Upper lobe of left lung (tissue), 6 donors: ENCODE results near the gene SLC1A2. TPM values are rescaled to one million over a fixed set of nuclear protein-coding genes. Genes with fewer than 3 reads are reported as not detected.

Source experiments
- ATAC-seq, 2 donors: fragments of 200-7000 bp; cut with Tn5 transposase; one replicate each; pipeline ENCODE4 v1.9.1; 2022; ENCODE audit warnings: mild to moderate bottlenecking in 2 of 2, moderate library complexity in 2 of 2; ENCODE audit not compliant: low FRiP score in 2 of 2
- DNase-seq, 2 donors: peaks; one replicate each; pipeline ENCODE4 v3.0.0-alpha.2; 2019 to 2020
- H3K27ac ChIP-seq, 4 donors: fragments of 200-600 bp; sonication (generic); one replicate each; pipeline ENCODE4 v1.5.1; 2016 to 2019
- H3K27me3 ChIP-seq, 4 donors: fragments of 200-600 bp; sonication (generic); one replicate each; pipeline ENCODE4 v1.5.1; 2017 to 2019
- H3K36me3 ChIP-seq, 4 donors: fragments of 200-600 bp; sonication (generic); one replicate each; pipeline ENCODE4 v1.5.1; 2016 to 2019
- H3K4me1 ChIP-seq, 4 donors: fragments of 200-600 bp; sonication (generic); one replicate each; pipeline ENCODE4 v1.5.1; 2018 to 2019
- H3K4me3 ChIP-seq, 4 donors: fragments of 200-600 bp; sonication (generic); one replicate each; pipeline ENCODE4 v1.5.1; 2017 to 2019; ENCODE audit warnings: mild to moderate bottlenecking in 2 of 4, moderate library complexity in 1 of 4
- H3K9me3 ChIP-seq, 4 donors: fragments of 200-600 bp; sonication (generic); one replicate each; pipeline ENCODE4 v1.5.1; 2018 to 2019
- CTCF ChIP-seq, 6 experiments: fragments of 450-650 bp in 4 of 6; fragments of 200-600 bp in 2 of 6; sonication (generic) in 2 of 6; IDR thresholded peaks; one replicate each; pipeline ENCODE4 v1.5.1; 2016 to 2019; ENCODE audit warnings: antibody characterized with exemption in 6 of 6
- EP300 ChIP-seq, 4 donors: sonication (generic); formaldehyde crosslinking; IDR thresholded peaks; one replicate each; pipeline ENCODE4 v1.5.1; 2017; ENCODE audit warnings: antibody characterized with exemption in 4 of 4, control low read depth in 2 of 4
- POLR2A ChIP-seq, 4 donors: fragments of 450-650 bp; IDR thresholded peaks; one replicate each; pipeline ENCODE4 v1.5.1; 2016 to 2017; ENCODE audit warnings: antibody characterized with exemption in 4 of 4, mild to moderate bottlenecking in 2 of 4
- POLR2AphosphoS5 ChIP-seq, 2 donors: sonication (generic); formaldehyde crosslinking; IDR thresholded peaks; one replicate each; pipeline ENCODE4 v1.5.1; 2017; ENCODE audit warnings: antibody characterized with exemption in 2 of 2
- WGBS, 2 donors: methylation state at CpG; one replicate each; pipeline ENCODE4 v1.1.5; 2017 to 2018; 5-methylcytosine and 5-hydroxymethylcytosine counted together
- total RNA-seq, 6 donors: library from RNA; depleted of rRNA in 4 of 6; stranded (reverse); fragments of >200 nt in 4 of 6; gene quantifications; one replicate each; pipeline versions ENCODE4 v1.1.0 to v1.2.1, GENCODE V29; 2016 to 2021
- donor health status: DM: no; HTN: no; CAD: no; lungs with moderate emphysema.
- donor health status: DM: no; HTN: yes; CAD: no; lungs with severe emphysema.

Gene SLC1A2
- total RNA-seq, 6 donors from 2014 or later: 1.5 to 3.1 (median 2.0) TPM

DNA sequence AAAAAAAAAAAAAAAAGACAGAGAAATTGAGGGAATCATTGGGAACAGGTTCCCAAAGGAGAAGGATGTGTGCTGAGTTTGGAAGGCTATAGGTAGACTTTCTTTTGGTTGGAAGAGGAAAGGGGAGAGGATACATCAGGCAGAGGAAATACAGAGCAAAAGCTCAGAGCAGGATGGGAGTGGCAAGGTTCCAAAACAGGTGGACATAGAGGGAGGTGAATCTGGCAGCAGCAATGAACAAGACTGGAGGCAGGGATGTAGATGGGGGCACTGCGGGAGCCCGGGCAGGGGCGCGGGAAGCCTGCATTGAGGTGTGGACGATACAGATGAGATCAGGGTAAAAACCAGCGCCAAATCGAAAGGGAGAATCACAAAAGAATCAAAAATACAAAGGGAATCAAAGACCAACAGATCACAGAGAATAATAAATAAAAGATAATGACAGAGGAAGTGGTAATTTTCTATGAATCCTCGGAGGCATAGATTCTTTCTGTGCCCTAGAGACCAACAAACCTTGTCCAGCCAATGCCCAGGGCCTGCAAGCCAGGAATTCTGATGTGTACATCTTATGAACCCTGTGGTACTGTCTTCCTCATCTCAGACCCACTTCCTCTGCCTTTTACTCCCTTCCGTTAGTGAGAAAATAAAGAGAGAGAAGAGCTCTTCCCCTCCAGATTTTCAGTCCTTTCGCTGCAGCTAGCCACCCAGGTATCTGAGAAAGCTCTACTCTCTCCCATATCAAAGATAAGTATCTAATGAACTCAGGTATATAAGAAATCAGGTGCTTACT is 70.3 kb downstream of the SLC1A2 start:
- TF ChIP-seq POLR2AphosphoS5 (IDR thresholded peaks at IDR 0.05) (no peak), POLR2A (IDR thresholded peaks at IDR 0.05) (no peak), EP300 (IDR thresholded peaks at IDR 0.05) (no peak), CTCF (IDR thresholded peaks at IDR 0.05) (no peak)
- H3K4me3 ChIP-seq: no peak overlapping the region
- 77 to 89% methylated on average over 10 of the region's 10 CpGs for WGBS, 2 donors
- H3K27me3 ChIP-seq: no peaks in the 10 kb centered on the region
- peaks cover 0 to 10% (median 2%) of the 10 kb centered on the region in 4 donors for H3K4me1 ChIP-seq
- ATAC-seq: no peak
- DNase-seq: peak in 1 of 2 donors; percentile 58
- no peak overlapping the region for H3K27ac ChIP-seq
- no peaks in the 10 kb centered on the region for H3K36me3 ChIP-seq
- no peaks in the 10 kb centered on the region for H3K9me3 ChIP-seq

- TF ChIP-seq EP300 (IDR thresholded peaks at IDR 0.05): no peak
- no peak for TF ChIP-seq CTCF (IDR thresholded peaks at IDR 0.05)
- TF ChIP-seq POLR2A (IDR thresholded peaks at IDR 0.05): no peak
- TF ChIP-seq POLR2AphosphoS5 (IDR thresholded peaks at IDR 0.05): no peak
- Histone ChIP-seq H3K36me3 (no peaks in the 10 kb centered on the region), H3K27ac (no peak overlapping the region), H3K4me1 (peaks cover 0 to 14% (median 3%) of the 10 kb centered on the region in 4 donors), H3K27me3 (no peaks in the 10 kb centered on the region), H3K9me3 (no peaks in the 10 kb centered on the region), H3K4me3 (no peak overlapping the region)
- peak in 1 of 2 donors; percentile 53 for ATAC-seq
- DNase-seq: peak in 1 of 2 donors; percentile 27
- WGBS, 2 donors: 65 to 83% methylated on average over 1 of the region's 1 CpG
Observed at GRCh38 chr11:35347921-35348331, 71.4 kb downstream of the SLC1A2 start.

GRCh38 chr11:35347173-35347878 is 72.0 kb downstream of the SLC1A2 start:
- WGBS, 2 donors: 77 to 79% methylated on average over 6 of the region's 6 CpGs
- Histone ChIP-seq H3K4me3 (no peak overlapping the region), H3K27ac (no peak overlapping the region), H3K36me3 (no peaks in the 10 kb centered on the region), H3K9me3 (no peaks in the 10 kb centered on the region), H3K4me1 (peaks cover 0 to 14% (median 5%) of the 10 kb centered on the region in 4 donors), H3K27me3 (no peaks in the 10 kb centered on the region)
- TF ChIP-seq EP300 (IDR thresholded peaks at IDR 0.05) (no peak), CTCF (IDR thresholded peaks at IDR 0.05) (no peak), POLR2AphosphoS5 (IDR thresholded peaks at IDR 0.05) (no peak), POLR2A (IDR thresholded peaks at IDR 0.05) (no peak)
- DNase-seq (no peak), ATAC-seq (no peak)

DNA sequence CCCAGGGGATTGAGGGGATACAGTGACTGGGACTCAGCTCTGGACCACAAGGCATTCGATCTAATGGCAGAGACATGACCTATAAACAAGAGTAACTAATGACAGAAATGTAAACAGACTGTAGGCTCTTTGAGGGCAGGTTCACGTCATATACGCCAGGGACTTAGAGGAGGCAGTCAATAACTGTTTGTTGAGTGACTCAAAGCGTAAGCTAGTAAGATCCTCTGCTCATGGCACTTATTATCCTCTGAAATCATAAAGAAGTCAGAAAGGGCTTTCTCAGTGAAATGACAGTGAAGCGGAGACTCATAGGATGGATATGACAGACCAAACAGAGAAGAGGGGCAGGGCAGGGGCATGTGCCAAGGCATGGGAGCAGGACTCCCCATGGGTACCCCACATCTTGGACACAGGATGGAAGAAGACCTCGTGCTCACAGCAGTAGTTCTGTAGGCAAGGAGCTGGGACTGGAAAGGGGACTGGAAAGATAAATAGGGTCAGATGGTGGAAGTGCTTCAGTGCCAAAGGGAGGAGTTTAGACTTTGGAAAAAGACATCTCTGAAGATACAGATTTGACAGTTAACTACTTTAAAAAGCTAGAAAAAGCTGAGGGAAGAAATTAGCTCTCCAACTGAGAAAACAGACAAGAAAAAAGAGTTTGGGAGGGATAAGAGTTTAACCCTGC is 72.7 kb downstream of the SLC1A2 start:
- TF ChIP-seq POLR2A (IDR thresholded peaks at IDR 0.05): no peak
- TF ChIP-seq POLR2AphosphoS5 (IDR thresholded peaks at IDR 0.05): no peak
- TF ChIP-seq CTCF (IDR thresholded peaks at IDR 0.05): no peak
- no peak for TF ChIP-seq EP300 (IDR thresholded peaks at IDR 0.05)
- Histone ChIP-seq H3K9me3 (no peaks in the 10 kb centered on the region), H3K4me3 (no peak overlapping the region), H3K36me3 (no peaks in the 10 kb centered on the region), H3K27me3 (no peaks in the 10 kb centered on the region), H3K4me1 (peaks cover 0 to 14% (median 5%) of the 10 kb centered on the region in 4 donors), H3K27ac (no peak overlapping the region)
- WGBS, 2 donors: 87 to 92% methylated on average over 6 of the region's 6 CpGs
- DNase-seq (no peak), ATAC-seq (no peak)
